Lung (tissue), 12 donors: ENCODE data around the gene PPP1R9B. TPM values are rescaled to one million over a fixed set of nuclear protein-coding genes. Genes with fewer than 3 reads are reported as not detected.
A peak's percentile ranks its signal among the peaks of the same experiment; 100 is the strongest.

Experiments used
- ATAC-seq: fragments of 200-7000 bp; cut with Tn5 transposase; one replicate; pipeline ENCODE4 v1.9.1; 2020; ENCODE audit warnings: moderate number of reproducible peaks; ENCODE audit not compliant: insufficient read depth, low FRiP score
- DNase-seq, 3 donors: peaks; one replicate each; pipeline ENCODE4 v3.0.0-alpha.2; 2013 to 2017
- H3K27ac ChIP-seq, 2 donors: one replicate each; pipeline ENCODE4 v1.5.1; 2013; ENCODE audit warnings: mild to moderate bottlenecking in 2 of 2, moderate library complexity in 2 of 2, control low read depth in 1 of 2, inconsistent platforms in 1 of 2, low read depth in 1 of 2, low read length in 1 of 2
- H3K27me3 ChIP-seq, 3 donors: one replicate each; pipeline ENCODE4 v1.5.1; 2013; ENCODE audit warnings: low read length in 2 of 3; ENCODE audit not compliant: control insufficient read depth in 3 of 3, insufficient read depth in 3 of 3
- H3K36me3 ChIP-seq, 4 donors: one replicate each; pipeline ENCODE4 v1.5.1; 2013; ENCODE audit warnings: low read length in 4 of 4, mild to moderate bottlenecking in 1 of 4, moderate library complexity in 1 of 4; ENCODE audit not compliant: control insufficient read depth in 4 of 4, insufficient read depth in 4 of 4
- H3K4me1 ChIP-seq, 5 donors: one replicate each; pipeline ENCODE4 v1.5.1; 2013; ENCODE audit warnings: low read length in 5 of 5, mild to moderate bottlenecking in 2 of 5, moderate library complexity in 1 of 5; ENCODE audit not compliant: control insufficient read depth in 5 of 5, insufficient read depth in 5 of 5
- H3K4me3 ChIP-seq: one replicate; pipeline ENCODE4 v1.5.1; 2013; ENCODE audit warnings: mild to moderate bottlenecking, control low read depth, moderate library complexity
- H3K9ac ChIP-seq, 2 donors: one replicate each; pipeline ENCODE4 v1.5.1; 2013; ENCODE audit warnings: low read length in 2 of 2, control low read depth in 1 of 2; ENCODE audit not compliant: insufficient read depth in 1 of 2
- H3K9me3 ChIP-seq, 4 donors: one replicate each; pipeline ENCODE4 v1.5.1; 2013; ENCODE audit warnings: low read length in 3 of 4, mild to moderate bottlenecking in 1 of 4, moderate library complexity in 1 of 4; ENCODE audit not compliant: control insufficient read depth in 4 of 4, insufficient read depth in 3 of 4
- CTCF ChIP-seq: IDR thresholded peaks from 2 replicates; pipeline ENCODE4 v1.5.1; 2012; ENCODE audit warnings: mild to moderate bottlenecking; ENCODE audit errors: control extremely low read depth, extremely low read depth
- WGBS, 2 donors: extraction: QIAGEN DNeasy Blood & Tissue Kit; methylation state at CpG; one replicate each; pipeline ENCODE4 v1.1.7; 2013; 5-methylcytosine and 5-hydroxymethylcytosine counted together
- polyA plus RNA-seq, 2 donors: library from polyadenylated mRNA; stranded (reverse); fragments of 200-250 nt; gene quantifications; one replicate each; pipeline ENCODE4 v1.2.1, GENCODE V29; 2013
- total RNA-seq, 2 donors: library from RNA; depleted of rRNA in 1 of 2; stranded (reverse); fragments of >200 nt in 1 of 2; gene quantifications; one replicate each; pipeline ENCODE4 v1.2.1, GENCODE V29; 2014 to 2021
- donor health status: control.
- donor health status: control.
- donor health status: Bipolar disorder and iron deficiency.
- donor health status: healthy.
- donor health status: DM: yes; HTN: yes; CAD: no.

The PPP1R9B gene
- total and polyA plus RNA-seq, 4 donors = 31.7 to 77.4 (median 49.8) TPM

- no peak for DNase-seq
- WGBS, 2 donors = 74 to 83% methylated on average over 5 of the region's 5 CpGs
- no peaks in the 10 kb centered on the region for H3K27me3 ChIP-seq
- H3K9ac ChIP-seq = no peak overlapping the region
- H3K27ac ChIP-seq = peak overlapping the region in 1 of 2 donors; percentile 56
- ATAC-seq = no peak
- H3K9me3 ChIP-seq = no peaks in the 10 kb centered on the region
- peaks cover 4 to 22% (median 16%) of the 10 kb centered on the region in 5 donors for H3K4me1 ChIP-seq
- peaks cover 4 to 30% (median 20%) of the 10 kb centered on the region in 4 donors for H3K36me3 ChIP-seq
- H3K4me3 ChIP-seq = no peak overlapping the region
- TF ChIP-seq CTCF = no peak
Measured at GRCh38 chr17:50100480-50100883, 50.0 kb downstream of the PPP1R9B start.

- ATAC-seq (no peak), DNase-seq (no peak)
- no peaks in the 10 kb centered on the region for H3K27me3 ChIP-seq
- H3K36me3 ChIP-seq = peaks cover 4 to 30% (median 18%) of the 10 kb centered on the region in 4 donors
- H3K27ac ChIP-seq = peak overlapping the region in 1 of 2 donors; percentile 14
- H3K9me3 ChIP-seq = no peaks in the 10 kb centered on the region
- WGBS, 2 donors = 79 to 87% methylated on average over 5 of the region's 5 CpGs
- H3K9ac ChIP-seq = no peak overlapping the region
- peaks cover 4 to 22% (median 16%) of the 10 kb centered on the region in 5 donors for H3K4me1 ChIP-seq
- TF ChIP-seq CTCF = no peak
- H3K4me3 ChIP-seq = no peak overlapping the region
Measured at GRCh38 chr17:50099003-50099402, 51.5 kb downstream of the PPP1R9B start.

- H3K9ac ChIP-seq = no peak overlapping the region
- no peak overlapping the region for H3K4me3 ChIP-seq
- TF ChIP-seq CTCF = no peak
- DNase-seq (no peak), ATAC-seq (no peak)
- H3K36me3 ChIP-seq = peaks cover 4 to 28% (median 16%) of the 10 kb centered on the region in 4 donors
- peaks cover 4 to 23% (median 16%) of the 10 kb centered on the region in 5 donors for H3K4me1 ChIP-seq
- peak overlapping the region in 1 of 2 donors; percentile 14 for H3K27ac ChIP-seq
- no peaks in the 10 kb centered on the region for H3K9me3 ChIP-seq
- 84 to 89% methylated on average over 4 of the region's 4 CpGs for WGBS, 2 donors
- no peaks in the 10 kb centered on the region for H3K27me3 ChIP-seq
Measured at GRCh38 chr17:50098583-50098982, 51.9 kb downstream of the PPP1R9B start.

- 83 to 94% methylated on average over 4 of the region's 4 CpGs for WGBS, 2 donors
Measured at GRCh38 chr17:50097926-50098325, 52.6 kb downstream of the PPP1R9B start.

More at GRCh38 chr17:50097926-50098325, 52.6 kb downstream of the PPP1R9B start:
- ATAC-seq = no peak
- Histone ChIP-seq H3K4me1 (peaks cover 4 to 23% (median 14%) of the 10 kb centered on the region in 5 donors), H3K9ac (no peak overlapping the region), H3K36me3 (peaks cover 4 to 25% (median 16%) of the 10 kb centered on the region in 4 donors), H3K27me3 (no peaks in the 10 kb centered on the region), H3K9me3 (no peaks in the 10 kb centered on the region), H3K27ac (no peak overlapping the region), H3K4me3 (no peak overlapping the region)
- DNase-seq = no peak
- no peak for TF ChIP-seq CTCF
